Measurements from ENCODE around the gene DCX.

DNA sequence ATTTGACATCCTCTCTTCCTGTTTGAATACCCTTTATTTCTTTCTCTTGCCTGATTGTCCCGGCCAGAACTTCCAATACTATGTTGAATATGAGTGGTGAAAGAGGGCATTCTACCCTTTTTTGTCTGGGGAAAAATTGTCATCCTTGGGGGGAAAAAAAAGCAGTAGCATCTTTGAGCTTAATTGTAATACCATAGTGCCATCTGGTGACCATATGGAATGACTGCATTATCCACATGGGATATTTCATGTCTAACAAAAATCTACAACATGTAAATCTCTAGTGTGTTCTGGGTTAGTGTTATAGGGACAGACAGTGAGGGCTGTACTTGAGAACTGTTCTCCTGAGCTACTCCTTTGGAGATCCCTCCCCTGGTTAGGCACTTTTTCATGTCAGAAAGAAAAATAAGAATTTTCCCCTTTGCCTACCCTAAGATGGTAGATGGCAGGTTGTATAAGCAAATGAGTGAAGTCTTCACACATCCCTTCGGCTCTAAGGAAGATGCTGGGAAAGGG is 167.7 kb downstream of the DCX start:
- TF ChIP-seq, protein P1, sequence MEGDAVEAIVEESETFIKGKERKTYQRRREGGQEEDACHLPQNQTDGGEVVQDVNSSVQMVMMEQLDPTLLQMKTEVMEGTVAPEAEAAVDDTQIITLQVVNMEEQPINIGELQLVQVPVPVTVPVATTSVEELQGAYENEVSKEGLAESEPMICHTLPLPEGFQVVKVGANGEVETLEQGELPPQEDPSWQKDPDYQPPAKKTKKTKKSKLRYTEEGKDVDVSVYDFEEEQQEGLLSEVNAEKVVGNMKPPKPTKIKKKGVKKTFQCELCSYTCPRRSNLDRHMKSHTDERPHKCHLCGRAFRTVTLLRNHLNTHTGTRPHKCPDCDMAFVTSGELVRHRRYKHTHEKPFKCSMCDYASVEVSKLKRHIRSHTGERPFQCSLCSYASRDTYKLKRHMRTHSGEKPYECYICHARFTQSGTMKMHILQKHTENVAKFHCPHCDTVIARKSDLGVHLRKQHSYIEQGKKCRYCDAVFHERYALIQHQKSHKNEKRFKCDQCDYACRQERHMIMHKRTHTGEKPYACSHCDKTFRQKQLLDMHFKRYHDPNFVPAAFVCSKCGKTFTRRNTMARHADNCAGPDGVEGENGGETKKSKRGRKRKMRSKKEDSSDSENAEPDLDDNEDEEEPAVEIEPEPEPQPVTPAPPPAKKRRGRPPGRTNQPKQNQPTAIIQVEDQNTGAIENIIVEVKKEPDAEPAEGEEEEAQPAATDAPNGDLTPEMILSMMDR (IDR thresholded peaks at IDR 0.05): peak; percentile 60; the same call in 1 of the 2 replicates
- TF ChIP-seq, protein P2, sequence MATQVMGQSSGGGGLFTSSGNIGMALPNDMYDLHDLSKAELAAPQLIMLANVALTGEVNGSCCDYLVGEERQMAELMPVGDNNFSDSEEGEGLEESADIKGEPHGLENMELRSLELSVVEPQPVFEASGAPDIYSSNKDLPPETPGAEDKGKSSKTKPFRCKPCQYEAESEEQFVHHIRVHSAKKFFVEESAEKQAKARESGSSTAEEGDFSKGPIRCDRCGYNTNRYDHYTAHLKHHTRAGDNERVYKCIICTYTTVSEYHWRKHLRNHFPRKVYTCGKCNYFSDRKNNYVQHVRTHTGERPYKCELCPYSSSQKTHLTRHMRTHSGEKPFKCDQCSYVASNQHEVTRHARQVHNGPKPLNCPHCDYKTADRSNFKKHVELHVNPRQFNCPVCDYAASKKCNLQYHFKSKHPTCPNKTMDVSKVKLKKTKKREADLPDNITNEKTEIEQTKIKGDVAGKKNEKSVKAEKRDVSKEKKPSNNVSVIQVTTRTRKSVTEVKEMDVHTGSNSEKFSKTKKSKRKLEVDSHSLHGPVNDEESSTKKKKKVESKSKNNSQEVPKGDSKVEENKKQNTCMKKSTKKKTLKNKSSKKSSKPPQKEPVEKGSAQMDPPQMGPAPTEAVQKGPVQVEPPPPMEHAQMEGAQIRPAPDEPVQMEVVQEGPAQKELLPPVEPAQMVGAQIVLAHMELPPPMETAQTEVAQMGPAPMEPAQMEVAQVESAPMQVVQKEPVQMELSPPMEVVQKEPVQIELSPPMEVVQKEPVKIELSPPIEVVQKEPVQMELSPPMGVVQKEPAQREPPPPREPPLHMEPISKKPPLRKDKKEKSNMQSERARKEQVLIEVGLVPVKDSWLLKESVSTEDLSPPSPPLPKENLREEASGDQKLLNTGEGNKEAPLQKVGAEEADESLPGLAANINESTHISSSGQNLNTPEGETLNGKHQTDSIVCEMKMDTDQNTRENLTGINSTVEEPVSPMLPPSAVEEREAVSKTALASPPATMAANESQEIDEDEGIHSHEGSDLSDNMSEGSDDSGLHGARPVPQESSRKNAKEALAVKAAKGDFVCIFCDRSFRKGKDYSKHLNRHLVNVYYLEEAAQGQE (IDR thresholded peaks at IDR 0.05; ENCODE audit: insufficient read depth in 1 of 2, low read depth in 2 of 2, low read length in 1 of 2): no peak
- TF ChIP-seq SIN3A (IDR thresholded peaks at IDR 0.05; ENCODE audit: borderline replicate concordance, insufficient read depth, low read depth, low read length): no peak

Data from Panc1 (cell line).